Tibial nerve (tissue), 4 donors: ENCODE results near the gene SWAP70.

Experiments
- CTCF ChIP-seq, 5 experiments: fragments of 200-600 bp in 3 of 5; fragments of 450-650 bp in 2 of 5; sonication (generic) in 3 of 5; IDR thresholded peaks; one replicate each; pipeline ENCODE4 v1.5.1; 2016 to 2019; ENCODE audit warnings: antibody characterized with exemption in 5 of 5, mild to moderate bottlenecking in 3 of 5, moderate library complexity in 2 of 5
- EP300 ChIP-seq, 2 donors: sonication (generic); formaldehyde crosslinking; IDR thresholded peaks; one replicate each; pipeline ENCODE4 v1.6.1; 2017; ENCODE audit warnings: antibody characterized with exemption in 2 of 2, mild to moderate bottlenecking in 1 of 2
- POLR2A ChIP-seq, 2 donors: fragments of 450-650 bp; IDR thresholded peaks; one replicate each; pipeline ENCODE4 v1.6.1; 2017; ENCODE audit warnings: antibody characterized with exemption in 2 of 2, mild to moderate bottlenecking in 2 of 2, moderate library complexity in 2 of 2

GRCh38 chr11:9783986-9784385 lies 120.1 kb downstream of the SWAP70 start:
- TF ChIP-seq CTCF (IDR thresholded peaks at IDR 0.05) (no peak), POLR2A (IDR thresholded peaks at IDR 0.05) (no peak), EP300 (IDR thresholded peaks at IDR 0.05) (no peak)
